Measurements from ENCODE around the gene SEMA4D.
A peak's percentile ranks its signal among the peaks of the same experiment; 100 is the strongest.

The SEMA4D gene

GRCh38 chr9:89522959-89523285, 25.0 kb upstream of the SEMA4D start:
- Mint-ChIP-seq H3K4me3 (no peak overlapping the region), H3K27me3 (no peaks in the 10 kb centered on the region), H3K4me1 (peaks cover 64% of the 10 kb centered on the region), H3K9me3 (no peaks in the 10 kb centered on the region), H3K36me3 (no peaks in the 10 kb centered on the region), H3K27ac (peak overlapping the region; percentile 90)
- ATAC-seq: peak; percentile 6

- ATAC-seq: peak; percentile 97
- Mint-ChIP-seq H3K4me1 (peaks cover 66% of the 10 kb centered on the region), H3K27ac (peak overlapping the region; percentile 90), H3K27me3 (no peaks in the 10 kb centered on the region), H3K9me3 (no peaks in the 10 kb centered on the region), H3K4me3 (peak overlapping the region; percentile 79), H3K36me3 (no peaks in the 10 kb centered on the region)
Measured at GRCh38 chr9:89522261-89522958, 24.5 kb upstream of the SEMA4D start.

- Mint-ChIP-seq H3K4me3 (no peak overlapping the region), H3K9me3 (no peaks in the 10 kb centered on the region), H3K27me3 (no peaks in the 10 kb centered on the region), H3K36me3 (no peaks in the 10 kb centered on the region), H3K27ac (peak overlapping the region; percentile 90), H3K4me1 (peaks cover 59% of the 10 kb centered on the region)
- no peak for ATAC-seq
Measured at GRCh38 chr9:89519366-89519805, 21.5 kb upstream of the SEMA4D start.

- H3K27ac Mint-ChIP-seq: peak overlapping the region; percentile 90
- H3K4me1 Mint-ChIP-seq: peaks cover 52% of the 10 kb centered on the region
- peak; percentile 32 for ATAC-seq
- no peak overlapping the region for H3K4me3 Mint-ChIP-seq
- no peaks in the 10 kb centered on the region for H3K9me3 Mint-ChIP-seq
- no peaks in the 10 kb centered on the region for H3K36me3 Mint-ChIP-seq
- H3K27me3 Mint-ChIP-seq: no peaks in the 10 kb centered on the region
Measured at GRCh38 chr9:89518466-89519365, 20.8 kb upstream of the SEMA4D start.

GRCh38 chr9:89515416-89515815, 17.5 kb upstream of the SEMA4D start:
- no peaks in the 10 kb centered on the region for H3K27me3 Mint-ChIP-seq
- no peak for ATAC-seq

GRCh38 chr9:89514956-89515355, 17.0 kb upstream of the SEMA4D start:
- Mint-ChIP-seq H3K27ac (peak overlapping the region; percentile 33), H3K9me3 (no peaks in the 10 kb centered on the region), H3K27me3 (no peaks in the 10 kb centered on the region), H3K4me3 (no peak overlapping the region), H3K4me1 (peaks cover 38% of the 10 kb centered on the region), H3K36me3 (no peaks in the 10 kb centered on the region)
- no peak for ATAC-seq

More at GRCh38 chr9:89515416-89515815, 17.5 kb upstream of the SEMA4D start:
- Mint-ChIP-seq H3K27ac (peak overlapping the region; percentile 33), H3K36me3 (no peaks in the 10 kb centered on the region), H3K9me3 (no peaks in the 10 kb centered on the region), H3K4me3 (no peak overlapping the region), H3K4me1 (peaks cover 36% of the 10 kb centered on the region)

- no peak for ATAC-seq
- H3K4me3 Mint-ChIP-seq: no peak overlapping the region
- no peaks in the 10 kb centered on the region for H3K36me3 Mint-ChIP-seq
- no peaks in the 10 kb centered on the region for H3K9me3 Mint-ChIP-seq
- peaks cover 38% of the 10 kb centered on the region for H3K4me1 Mint-ChIP-seq
- H3K27me3 Mint-ChIP-seq: no peaks in the 10 kb centered on the region
- H3K27ac Mint-ChIP-seq: no peak overlapping the region
Measured at GRCh38 chr9:89514337-89514736, 16.4 kb upstream of the SEMA4D start.

- Mint-ChIP-seq H3K9me3 (no peaks in the 10 kb centered on the region), H3K27ac (no peak overlapping the region), H3K4me3 (no peak overlapping the region), H3K36me3 (no peaks in the 10 kb centered on the region), H3K4me1 (peaks cover 38% of the 10 kb centered on the region), H3K27me3 (no peaks in the 10 kb centered on the region)
- no peak for ATAC-seq
Measured at GRCh38 chr9:89513837-89514236, 15.9 kb upstream of the SEMA4D start.

GRCh38 chr9:89512382-89512781, 14.5 kb upstream of the SEMA4D start:
- ATAC-seq: no peak
- peaks cover 41% of the 10 kb centered on the region for H3K4me1 Mint-ChIP-seq
- no peaks in the 10 kb centered on the region for H3K27me3 Mint-ChIP-seq
- no peaks in the 10 kb centered on the region for H3K36me3 Mint-ChIP-seq
- no peaks in the 10 kb centered on the region for H3K9me3 Mint-ChIP-seq
- no peak overlapping the region for H3K4me3 Mint-ChIP-seq
- peak overlapping the region; percentile 77 for H3K27ac Mint-ChIP-seq

- peak; percentile 14 for ATAC-seq
- Mint-ChIP-seq H3K4me1 (peaks cover 55% of the 10 kb centered on the region), H3K9me3 (no peaks in the 10 kb centered on the region), H3K36me3 (no peaks in the 10 kb centered on the region), H3K27me3 (no peaks in the 10 kb centered on the region), H3K4me3 (no peak overlapping the region), H3K27ac (peak overlapping the region; percentile 70)
Measured at GRCh38 chr9:89508951-89509615, 11.2 kb upstream of the SEMA4D start.

- Mint-ChIP-seq H3K27ac (peak overlapping the region; percentile 70), H3K27me3 (no peaks in the 10 kb centered on the region), H3K36me3 (no peaks in the 10 kb centered on the region), H3K4me3 (no peak overlapping the region), H3K9me3 (no peaks in the 10 kb centered on the region), H3K4me1 (peaks cover 76% of the 10 kb centered on the region)
- ATAC-seq: no peak
Measured at GRCh38 chr9:89505911-89506310, 8.0 kb upstream of the SEMA4D start.

- Mint-ChIP-seq H3K27ac (no peak overlapping the region), H3K4me1 (peaks cover 67% of the 10 kb centered on the region), H3K9me3 (no peaks in the 10 kb centered on the region), H3K27me3 (no peaks in the 10 kb centered on the region), H3K4me3 (no peak overlapping the region), H3K36me3 (no peaks in the 10 kb centered on the region)
- no peak for ATAC-seq
Measured at GRCh38 chr9:89505048-89505447, 7.1 kb upstream of the SEMA4D start.

- H3K36me3 Mint-ChIP-seq: no peaks in the 10 kb centered on the region
- no peak overlapping the region for H3K4me3 Mint-ChIP-seq
- peak overlapping the region; percentile 46 for H3K27ac Mint-ChIP-seq
- ATAC-seq: no peak
- H3K4me1 Mint-ChIP-seq: peaks cover 65% of the 10 kb centered on the region
- no peaks in the 10 kb centered on the region for H3K27me3 Mint-ChIP-seq
- no peaks in the 10 kb centered on the region for H3K9me3 Mint-ChIP-seq
Measured at GRCh38 chr9:89502671-89503070, 4.8 kb upstream of the SEMA4D start.

- no peaks in the 10 kb centered on the region for H3K9me3 Mint-ChIP-seq
- H3K27ac Mint-ChIP-seq: peak overlapping the region; percentile 46
- ATAC-seq: no peak
- H3K4me1 Mint-ChIP-seq: peaks cover 61% of the 10 kb centered on the region
- no peak overlapping the region for H3K4me3 Mint-ChIP-seq
- no peaks in the 10 kb centered on the region for H3K27me3 Mint-ChIP-seq
- no peaks in the 10 kb centered on the region for H3K36me3 Mint-ChIP-seq
Measured at GRCh38 chr9:89502038-89502601, 4.2 kb upstream of the SEMA4D start.

- Mint-ChIP-seq H3K27me3 (no peaks in the 10 kb centered on the region), H3K36me3 (no peaks in the 10 kb centered on the region), H3K4me1 (peaks cover 61% of the 10 kb centered on the region), H3K27ac (peak overlapping the region; percentile 46), H3K9me3 (no peaks in the 10 kb centered on the region), H3K4me3 (no peak overlapping the region)
- ATAC-seq: no peak
Measured at GRCh38 chr9:89501311-89501898, 3.5 kb upstream of the SEMA4D start.
